Thymus (tissue), 11 donors: Measurements from ENCODE around the gene ZNF554. TPM values are rescaled to one million over a fixed set of nuclear protein-coding genes. Genes with fewer than 3 reads are reported as not detected.

Experiments
- DNase-seq, 9 donors: peaks; one replicate each; pipeline ENCODE4 v3.0.0-alpha.2; 2013; ENCODE audit warnings: low spot score in 9 of 9, low read depth in 6 of 9, missing footprints in 1 of 9
- H3K27ac ChIP-seq, 2 donors: one replicate each; pipeline ENCODE4 v1.5.1; 2013; ENCODE audit warnings: control low read depth in 1 of 2, low read depth in 1 of 2, low read length in 1 of 2, mild to moderate bottlenecking in 1 of 2, moderate library complexity in 1 of 2
- H3K27me3 ChIP-seq, 2 donors: one replicate each; pipeline ENCODE4 v1.5.1; 2013; ENCODE audit warnings: low read length in 1 of 2; ENCODE audit not compliant: control insufficient read depth in 2 of 2, insufficient read depth in 1 of 2
- H3K36me3 ChIP-seq, 2 donors: one replicate each; pipeline ENCODE4 v1.5.1; 2013; ENCODE audit warnings: low read length in 1 of 2, mild to moderate bottlenecking in 1 of 2, moderate library complexity in 1 of 2; ENCODE audit not compliant: control insufficient read depth in 2 of 2, insufficient read depth in 2 of 2
- H3K4me1 ChIP-seq, 2 donors: one replicate each; pipeline ENCODE4 v1.5.1; 2013; ENCODE audit warnings: low read length in 2 of 2; ENCODE audit not compliant: control insufficient read depth in 2 of 2, insufficient read depth in 2 of 2
- H3K4me3 ChIP-seq, 2 donors: one replicate each; pipeline ENCODE4 v1.5.1; 2013; ENCODE audit warnings: low read length in 2 of 2, control low read depth in 1 of 2, mild to moderate bottlenecking in 1 of 2
- H3K9me3 ChIP-seq, 2 donors: one replicate each; pipeline ENCODE4 v1.5.1; 2013; ENCODE audit warnings: low read length in 1 of 2, mild to moderate bottlenecking in 1 of 2; ENCODE audit not compliant: control insufficient read depth in 2 of 2, insufficient read depth in 1 of 2
- WGBS: extraction: QIAGEN DNeasy Blood & Tissue Kit; methylation state at CpG from one replicate; pipeline ENCODE4 v1.1.7; 2013; 5-methylcytosine and 5-hydroxymethylcytosine counted together
- polyA plus RNA-seq: library from polyadenylated mRNA; stranded (reverse); fragments of 200-250 nt; gene quantifications from one replicate; pipeline ENCODE4 v1.2.3, GENCODE V29; 2013
- total RNA-seq: library from RNA; stranded (reverse); fragments of 120-200 nt; gene quantifications from one replicate; pipeline ENCODE4 v1.2.4, GENCODE V29; 2013
- donor health status: healthy.

Gene ZNF554
- total and polyA plus RNA-seq, 2 donors, result 4.4 to 7.1 TPM

- H3K4me1 ChIP-seq, result peaks cover 7 to 11% of the 10 kb centered on the region in 2 donors
- H3K27me3 ChIP-seq, result no peaks in the 10 kb centered on the region
- DNase-seq, result no peak
- H3K27ac ChIP-seq, result no peak overlapping the region
- 99% methylated on average over 10 of the region's 10 CpGs for WGBS
- no peak overlapping the region for H3K4me3 ChIP-seq
- H3K9me3 ChIP-seq, result peaks cover 14 to 38% of the 10 kb centered on the region in 2 donors
- peaks cover 27 to 29% of the 10 kb centered on the region in 2 donors for H3K36me3 ChIP-seq
Measured at GRCh38 chr19:2852598-2852997, 32.9 kb downstream of the ZNF554 start.

- Histone ChIP-seq H3K36me3 (peaks cover 27 to 29% of the 10 kb centered on the region in 2 donors), H3K27ac (no peak overlapping the region), H3K27me3 (no peaks in the 10 kb centered on the region), H3K4me1 (peaks cover 7 to 14% of the 10 kb centered on the region in 2 donors), H3K9me3 (peaks cover 14 to 37% of the 10 kb centered on the region in 2 donors), H3K4me3 (no peak overlapping the region)
- DNase-seq, result no peak
- WGBS, result 97% methylated on average over 11 of the region's 11 CpGs
Measured at GRCh38 chr19:2853015-2853606, 33.4 kb downstream of the ZNF554 start.

- Histone ChIP-seq H3K4me3 (no peak overlapping the region), H3K4me1 (peaks cover 7 to 14% of the 10 kb centered on the region in 2 donors), H3K36me3 (peaks cover 27 to 29% of the 10 kb centered on the region in 2 donors), H3K9me3 (peaks cover 14 to 46% of the 10 kb centered on the region in 2 donors), H3K27ac (no peak overlapping the region), H3K27me3 (peaks cover 0 to 5% of the 10 kb centered on the region in 2 donors)
- DNase-seq, result no peak
- 84% methylated on average over 3 of the region's 3 CpGs for WGBS
Measured at GRCh38 chr19:2854849-2855248, 35.2 kb downstream of the ZNF554 start.

- 37% methylated on average over 5 of the region's 5 CpGs for WGBS
- peaks cover 7 to 14% of the 10 kb centered on the region in 2 donors for H3K4me1 ChIP-seq
- H3K9me3 ChIP-seq, result peaks cover 14 to 42% of the 10 kb centered on the region in 2 donors
- H3K36me3 ChIP-seq, result peaks cover 20 to 23% of the 10 kb centered on the region in 2 donors
- DNase-seq, result peak in 8 of 9 donors; percentile 38 to 84 (median 59)
- H3K27ac ChIP-seq, result no peak overlapping the region
- peaks cover 0 to 5% of the 10 kb centered on the region in 2 donors for H3K27me3 ChIP-seq
- no peak overlapping the region for H3K4me3 ChIP-seq
Measured at GRCh38 chr19:2856457-2857050, 36.9 kb downstream of the ZNF554 start.

GRCh38 chr19:2858864-2859263, 39.2 kb downstream of the ZNF554 start:
- no peak for DNase-seq
- peaks cover 0 to 24% of the 10 kb centered on the region in 2 donors for H3K9me3 ChIP-seq
- 88% methylated on average over 27 of the region's 27 CpGs for WGBS
- H3K36me3 ChIP-seq, result peaks cover 0 to 6% of the 10 kb centered on the region in 2 donors
- no peak overlapping the region for H3K4me3 ChIP-seq
- peaks cover 0 to 5% of the 10 kb centered on the region in 2 donors for H3K27me3 ChIP-seq
- no peak overlapping the region for H3K27ac ChIP-seq
- peaks cover 7 to 14% of the 10 kb centered on the region in 2 donors for H3K4me1 ChIP-seq

- Histone ChIP-seq H3K36me3 (no peaks in the 10 kb centered on the region), H3K9me3 (peaks cover 0 to 23% of the 10 kb centered on the region in 2 donors), H3K4me3 (no peak overlapping the region), H3K27ac (no peak overlapping the region), H3K27me3 (peaks cover 0 to 4% of the 10 kb centered on the region in 2 donors), H3K4me1 (peaks cover 0 to 3% of the 10 kb centered on the region in 2 donors)
- DNase-seq, result no peak
- WGBS, result 93% methylated on average over 10 of the region's 10 CpGs
Measured at GRCh38 chr19:2863816-2864215, 44.1 kb downstream of the ZNF554 start.

GRCh38 chr19:2865334-2866100, 45.8 kb downstream of the ZNF554 start:
- Histone ChIP-seq H3K9me3 (peaks cover 0 to 28% of the 10 kb centered on the region in 2 donors), H3K4me1 (peaks cover 0 to 3% of the 10 kb centered on the region in 2 donors), H3K36me3 (no peaks in the 10 kb centered on the region), H3K27ac (no peak overlapping the region), H3K27me3 (no peaks in the 10 kb centered on the region), H3K4me3 (no peak overlapping the region)
- WGBS, result 35% methylated on average over 12 of the region's 12 CpGs
- DNase-seq, result no peak

- no peak for DNase-seq
- WGBS, result 78% methylated on average over 8 of the region's 8 CpGs
- Histone ChIP-seq H3K4me1 (peaks cover 0 to 3% of the 10 kb centered on the region in 2 donors), H3K27me3 (no peaks in the 10 kb centered on the region), H3K36me3 (no peaks in the 10 kb centered on the region), H3K9me3 (peaks cover 0 to 28% of the 10 kb centered on the region in 2 donors), H3K4me3 (no peak overlapping the region), H3K27ac (no peak overlapping the region)
Measured at GRCh38 chr19:2866495-2867024, 46.9 kb downstream of the ZNF554 start.
